ENCODE data around the gene OR51B2. TPM values are rescaled to one million over a fixed set of nuclear protein-coding genes. Genes with fewer than 3 reads are reported as not detected.

The OR51B2 gene
- polyA plus RNA-seq, 1 donor (not counting 4 experiments of a cell fraction or from before 2014, with no cell fraction given): not detected

DNA sequence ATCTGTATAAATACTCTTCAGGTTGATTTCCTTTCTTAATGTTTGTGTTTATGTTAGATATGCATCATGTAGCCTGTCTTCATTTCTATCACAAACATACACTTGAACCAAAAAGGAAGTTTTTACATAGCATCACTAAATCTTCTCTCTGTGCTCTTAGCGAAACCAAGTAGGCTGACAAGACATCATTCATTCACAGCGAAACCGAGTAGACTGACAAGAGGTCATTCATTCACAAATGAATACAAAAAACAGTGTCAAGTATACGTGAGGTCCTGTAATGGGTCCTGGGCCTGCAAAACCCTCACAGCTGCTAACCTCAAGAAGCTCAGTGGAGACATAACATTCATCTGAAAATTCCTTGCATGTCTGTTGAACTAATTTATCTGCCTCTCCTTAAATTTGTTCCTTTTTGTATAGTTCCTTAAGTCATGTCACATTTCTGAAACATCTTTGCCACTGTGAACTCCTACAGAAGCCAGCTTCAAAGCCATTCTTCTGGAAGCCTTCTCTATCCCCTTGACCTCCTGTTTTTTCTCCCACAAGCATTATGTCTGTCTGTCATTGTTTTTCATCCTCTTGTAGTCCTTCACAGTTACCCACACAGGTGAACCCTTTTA, 44.5 kb downstream of the OR51B2 start:
- Histone ChIP-seq H3K9me3 (ENCODE audit: control insufficient read depth, low read depth, low read length) (no peaks in the 10 kb centered on the region), H4K20me1 (ENCODE audit: control insufficient read depth, extremely low read depth, insufficient read depth, low read length) (no peaks in the 10 kb centered on the region), H3K4me1 (ENCODE audit: control insufficient read depth, extremely low read depth, insufficient read depth, low read length) (peaks cover 13% of the 10 kb centered on the region), H2AFZ (ENCODE audit: control insufficient read depth, low read length) (peak overlapping the region; percentile 62), H3K79me2 (ENCODE audit: control insufficient read depth, insufficient read depth, low read length) (no peaks in the 10 kb centered on the region), H3K9ac (ENCODE audit: control insufficient read depth, extremely low read depth, insufficient read depth, low read length) (no peak overlapping the region), H3K27ac (ENCODE audit: control insufficient read depth, insufficient read depth, low read length) (peak overlapping the region; percentile 60), H3K36me3 (ENCODE audit: control insufficient read depth in 2 of 2, extremely low read depth in 1 of 2, insufficient read depth in 2 of 2, low read length in 2 of 2) (no peaks in the 10 kb centered on the region), H3K4me3 (ENCODE audit: control insufficient read depth in 2 of 3, extremely low read depth in 1 of 3, insufficient read depth in 2 of 3, low read depth in 1 of 3, low read length in 3 of 3) (no peak overlapping the region), H3K4me2 (ENCODE audit: control insufficient read depth, extremely low read depth, insufficient read depth, low read depth, low read length) (no peak overlapping the region), H3K27me3 (ENCODE audit: control insufficient read depth, extremely low read depth, insufficient read depth, low read length) (no peaks in the 10 kb centered on the region), H3K9me1 (ENCODE audit: control insufficient read depth, extremely low read depth, insufficient read depth, low read length) (peaks cover 2% of the 10 kb centered on the region)
- dilution Hi-C loops (cut with MboI; ENCODE audit: extremely low pct_ligation_motif_present, low sequenced_read_pairs): no loop called here
- FAIRE-seq (no peak), DNase-seq (ENCODE audit: low read depth, low spot score) (no peak)
- TF ChIP-seq, protein P1, sequence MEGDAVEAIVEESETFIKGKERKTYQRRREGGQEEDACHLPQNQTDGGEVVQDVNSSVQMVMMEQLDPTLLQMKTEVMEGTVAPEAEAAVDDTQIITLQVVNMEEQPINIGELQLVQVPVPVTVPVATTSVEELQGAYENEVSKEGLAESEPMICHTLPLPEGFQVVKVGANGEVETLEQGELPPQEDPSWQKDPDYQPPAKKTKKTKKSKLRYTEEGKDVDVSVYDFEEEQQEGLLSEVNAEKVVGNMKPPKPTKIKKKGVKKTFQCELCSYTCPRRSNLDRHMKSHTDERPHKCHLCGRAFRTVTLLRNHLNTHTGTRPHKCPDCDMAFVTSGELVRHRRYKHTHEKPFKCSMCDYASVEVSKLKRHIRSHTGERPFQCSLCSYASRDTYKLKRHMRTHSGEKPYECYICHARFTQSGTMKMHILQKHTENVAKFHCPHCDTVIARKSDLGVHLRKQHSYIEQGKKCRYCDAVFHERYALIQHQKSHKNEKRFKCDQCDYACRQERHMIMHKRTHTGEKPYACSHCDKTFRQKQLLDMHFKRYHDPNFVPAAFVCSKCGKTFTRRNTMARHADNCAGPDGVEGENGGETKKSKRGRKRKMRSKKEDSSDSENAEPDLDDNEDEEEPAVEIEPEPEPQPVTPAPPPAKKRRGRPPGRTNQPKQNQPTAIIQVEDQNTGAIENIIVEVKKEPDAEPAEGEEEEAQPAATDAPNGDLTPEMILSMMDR (optimal IDR thresholded peaks at IDR 0.05 in 1 of 3, IDR thresholded peaks at IDR 0.05 in 1 of 3, conservative IDR thresholded peaks at IDR 0.05 in 1 of 3; ENCODE audit: extremely low read depth in 1 of 3, insufficient read depth in 2 of 3, low read length in 3 of 3): no peak
- no peak for TF ChIP-seq EZH2 (IDR thresholded peaks at IDR 0.05; ENCODE audit: low read length)

DNA sequence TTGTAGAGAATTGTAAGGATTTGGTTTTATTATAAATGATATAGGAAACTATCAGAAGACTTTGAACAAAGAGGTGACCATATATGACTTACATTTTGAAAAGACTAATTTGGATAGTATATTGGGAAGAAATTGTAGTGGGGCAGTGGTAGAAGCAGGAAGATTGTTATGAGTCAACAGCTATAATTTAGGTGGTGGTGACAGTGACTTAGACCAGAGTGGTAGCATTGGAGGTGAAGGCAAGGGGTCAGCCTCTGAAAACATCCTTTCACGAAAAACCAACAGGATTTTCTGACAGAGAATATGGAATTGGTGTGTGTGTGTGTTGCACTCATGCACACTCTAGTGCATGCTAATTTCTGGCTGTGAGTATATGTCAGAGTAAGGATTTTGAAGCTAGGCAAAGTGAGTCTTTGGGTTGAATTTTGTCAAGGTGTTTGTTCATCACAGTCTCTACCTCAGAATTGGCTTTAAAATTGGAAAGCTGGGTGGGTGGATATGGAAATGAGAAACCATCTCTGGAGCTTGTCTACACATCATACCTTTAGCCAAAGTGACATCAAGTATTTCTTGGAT, 46.2 kb downstream of the OR51B2 start:
- Histone ChIP-seq H3K4me2 (ENCODE audit: control insufficient read depth, extremely low read depth, insufficient read depth, low read depth, low read length) (no peak overlapping the region), H3K27ac (ENCODE audit: control insufficient read depth, insufficient read depth, low read length) (no peak overlapping the region), H3K9me1 (ENCODE audit: control insufficient read depth, extremely low read depth, insufficient read depth, low read length) (peaks cover 2% of the 10 kb centered on the region), H3K79me2 (ENCODE audit: control insufficient read depth, insufficient read depth, low read length) (no peaks in the 10 kb centered on the region), H3K9me3 (ENCODE audit: control insufficient read depth, low read depth, low read length) (no peaks in the 10 kb centered on the region), H3K4me3 (ENCODE audit: control insufficient read depth in 2 of 3, extremely low read depth in 1 of 3, insufficient read depth in 2 of 3, low read depth in 1 of 3, low read length in 3 of 3) (no peak overlapping the region), H2AFZ (ENCODE audit: control insufficient read depth, low read length) (no peak overlapping the region), H3K9ac (ENCODE audit: control insufficient read depth, extremely low read depth, insufficient read depth, low read length) (no peak overlapping the region), H4K20me1 (ENCODE audit: control insufficient read depth, extremely low read depth, insufficient read depth, low read length) (no peaks in the 10 kb centered on the region), H3K27me3 (ENCODE audit: control insufficient read depth, extremely low read depth, insufficient read depth, low read length) (no peaks in the 10 kb centered on the region), H3K4me1 (ENCODE audit: control insufficient read depth, extremely low read depth, insufficient read depth, low read length) (peaks cover 18% of the 10 kb centered on the region), H3K36me3 (ENCODE audit: control insufficient read depth in 2 of 2, extremely low read depth in 1 of 2, insufficient read depth in 2 of 2, low read length in 2 of 2) (no peaks in the 10 kb centered on the region)
- dilution Hi-C loops (cut with MboI; ENCODE audit: extremely low pct_ligation_motif_present, low sequenced_read_pairs): no loop called here
- FAIRE-seq (no peak), DNase-seq (ENCODE audit: low read depth, low spot score) (no peak)
- no peak for TF ChIP-seq EZH2 (IDR thresholded peaks at IDR 0.05; ENCODE audit: low read length)
- TF ChIP-seq, protein P1 (optimal IDR thresholded peaks at IDR 0.05 in 1 of 3, IDR thresholded peaks at IDR 0.05 in 1 of 3, conservative IDR thresholded peaks at IDR 0.05 in 1 of 3; ENCODE audit: extremely low read depth in 1 of 3, insufficient read depth in 2 of 3, low read length in 3 of 3): no peak

Measured in keratinocyte (primary cell).